ENCODE results near the gene SEMA3F. TPM values are rescaled to one million over a fixed set of nuclear protein-coding genes. Genes with fewer than 3 reads are reported as not detected.

The SEMA3F gene
- total RNA-seq, 2 donors from 2014 or later, result 1.5 TPM; not detected in 1

- ATAC-seq (replicated peaks), result no peak
These were observed 40.6 kb downstream of the SEMA3F start for GRCh38 chr3:50195501-50196252.

DNA sequence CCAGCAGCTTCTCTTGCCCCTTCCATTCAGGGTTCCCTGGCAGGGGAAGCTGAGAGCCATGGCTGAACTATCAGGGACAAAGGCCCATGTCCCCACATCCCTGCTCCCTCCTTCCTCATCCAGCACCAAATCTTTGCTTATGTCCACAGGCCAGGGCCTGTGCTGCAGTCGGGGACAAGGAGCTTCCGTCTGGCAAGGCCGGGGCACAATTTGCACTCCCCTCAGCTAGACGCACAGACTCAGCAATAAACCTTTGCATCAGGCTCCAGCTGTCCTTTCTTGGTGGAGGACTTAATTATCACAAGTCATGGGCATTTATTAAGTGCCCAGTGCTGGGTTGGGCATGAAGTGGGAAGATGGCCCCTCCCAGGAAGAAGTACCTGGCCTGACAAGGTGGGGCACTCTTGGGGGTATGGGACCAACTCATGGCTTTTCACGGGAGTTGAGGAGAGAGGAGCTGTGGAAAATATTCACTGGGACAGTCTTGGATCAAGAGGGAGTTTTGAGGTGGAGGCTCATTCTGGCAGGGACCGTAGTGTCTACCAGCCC lies 41.2 kb downstream of the SEMA3F start:
- no peaks in the 10 kb centered on the region for H3K9me3 Mint-ChIP-seq
- H3K4me3 Mint-ChIP-seq, result no peak overlapping the region
- H3K27me3 Mint-ChIP-seq, result peaks cover 11% of the 10 kb centered on the region
- ATAC-seq (replicated peaks), result no peak
- no peaks in the 10 kb centered on the region for H3K4me1 Mint-ChIP-seq
- H3K36me3 Mint-ChIP-seq (ENCODE audit: low read depth), result no peaks in the 10 kb centered on the region
- H3K27ac Mint-ChIP-seq, result no peak overlapping the region

More at GRCh38 chr3:50195501-50196252, 40.6 kb downstream of the SEMA3F start:
- no peaks in the 10 kb centered on the region for H3K9me3 Mint-ChIP-seq
- H3K27me3 Mint-ChIP-seq, result peaks cover 4% of the 10 kb centered on the region
- H3K27ac Mint-ChIP-seq, result no peak overlapping the region
- H3K4me3 Mint-ChIP-seq, result peak overlapping the region; percentile 29
- no peaks in the 10 kb centered on the region for H3K4me1 Mint-ChIP-seq
- H3K36me3 Mint-ChIP-seq (ENCODE audit: low read depth), result no peaks in the 10 kb centered on the region

GRCh38 chr3:50201573-50202315 lies 46.6 kb downstream of the SEMA3F start:
- H3K4me3 Mint-ChIP-seq, result no peak overlapping the region
- H3K9me3 Mint-ChIP-seq, result no peaks in the 10 kb centered on the region
- H3K4me1 Mint-ChIP-seq, result no peaks in the 10 kb centered on the region
- H3K36me3 Mint-ChIP-seq (ENCODE audit: low read depth), result no peaks in the 10 kb centered on the region
- no peak overlapping the region for H3K27ac Mint-ChIP-seq
- no peak for ATAC-seq (replicated peaks)
- H3K27me3 Mint-ChIP-seq, result peaks cover 25% of the 10 kb centered on the region

DNA sequence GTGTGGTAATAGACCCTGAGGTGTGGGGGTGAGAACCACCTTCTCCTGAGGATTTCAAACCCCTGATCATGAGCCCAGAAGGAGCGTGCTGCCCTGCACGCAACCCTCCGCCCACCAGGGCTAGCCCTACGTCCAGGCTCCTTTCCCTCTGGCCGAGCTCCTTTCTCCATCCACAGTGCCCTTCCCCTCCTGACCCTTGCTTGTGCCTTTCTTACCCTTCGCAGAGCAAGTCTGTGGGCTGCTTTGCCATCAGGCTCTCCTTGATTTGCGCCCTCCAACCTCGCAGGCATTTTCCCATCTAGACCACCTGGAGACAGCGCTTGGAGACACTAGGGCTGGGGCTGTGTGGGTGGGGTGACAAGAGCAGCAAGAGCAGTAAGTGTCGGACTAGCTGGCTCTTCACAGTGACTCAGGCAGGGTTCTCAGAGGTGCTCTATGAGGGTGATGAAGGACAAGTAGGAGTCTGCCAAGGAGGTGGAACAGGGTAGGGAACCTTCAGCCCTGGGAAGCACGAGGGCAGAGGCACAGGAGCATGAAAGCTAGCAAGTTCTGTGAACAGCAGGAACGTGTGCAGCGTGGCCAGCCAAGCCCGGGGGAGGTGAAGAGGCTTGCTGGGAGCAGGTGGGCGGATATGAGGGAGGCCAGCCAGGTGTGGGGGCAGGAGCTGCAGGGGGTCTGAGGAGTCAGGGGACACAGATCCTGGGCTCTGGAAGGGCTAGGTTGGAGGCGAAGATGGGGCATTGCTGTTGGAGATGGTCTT lies 47.4 kb downstream of the SEMA3F start:
- H3K27me3 Mint-ChIP-seq, result peaks cover 25% of the 10 kb centered on the region
- no peak overlapping the region for H3K4me3 Mint-ChIP-seq
- H3K36me3 Mint-ChIP-seq (ENCODE audit: low read depth), result no peaks in the 10 kb centered on the region
- no peaks in the 10 kb centered on the region for H3K4me1 Mint-ChIP-seq
- no peak for ATAC-seq (replicated peaks)
- no peaks in the 10 kb centered on the region for H3K9me3 Mint-ChIP-seq
- H3K27ac Mint-ChIP-seq, result no peak overlapping the region

DNA sequence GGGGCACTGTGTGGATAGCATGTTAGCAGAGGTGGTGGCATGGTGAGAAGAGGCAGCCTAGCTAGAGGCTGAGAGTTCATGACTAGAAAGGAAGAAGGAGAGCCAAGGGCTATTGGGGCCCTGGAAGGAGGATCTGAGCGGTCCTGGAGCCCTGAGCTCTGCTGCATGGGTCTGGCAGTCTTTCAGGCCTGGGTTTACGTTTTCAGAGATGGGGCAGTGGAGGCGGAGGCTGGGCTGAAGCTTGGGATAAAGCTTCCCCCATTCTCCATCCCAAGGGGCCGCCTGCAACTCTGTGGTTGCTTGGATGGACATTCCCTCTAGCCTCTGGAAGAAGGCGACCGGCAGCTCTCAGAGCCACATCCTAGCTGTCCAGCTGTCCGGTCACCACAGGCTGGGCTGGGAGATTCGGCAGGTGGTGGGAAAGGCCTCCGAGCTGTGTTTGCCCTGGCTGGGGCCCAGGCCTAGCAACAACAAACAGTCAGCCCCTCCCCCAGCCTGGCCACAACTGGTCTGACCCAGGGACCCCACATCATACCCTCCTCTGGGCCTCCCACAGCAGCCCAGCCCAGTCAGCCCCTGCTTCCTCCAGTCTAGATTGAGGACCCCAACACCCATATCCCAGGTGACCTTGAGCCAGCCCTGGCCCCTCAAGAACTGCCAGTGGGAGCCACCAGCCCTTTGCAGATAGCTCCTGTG lies 48.1 kb downstream of the SEMA3F start:
- H3K36me3 Mint-ChIP-seq (ENCODE audit: low read depth), result no peaks in the 10 kb centered on the region
- no peak overlapping the region for H3K4me3 Mint-ChIP-seq
- H3K27ac Mint-ChIP-seq, result no peak overlapping the region
- H3K4me1 Mint-ChIP-seq, result no peaks in the 10 kb centered on the region
- peaks cover 25% of the 10 kb centered on the region for H3K27me3 Mint-ChIP-seq
- no peaks in the 10 kb centered on the region for H3K9me3 Mint-ChIP-seq
- ATAC-seq (replicated peaks), result no peak

- peaks cover 27% of the 10 kb centered on the region for H3K27me3 Mint-ChIP-seq
- no peaks in the 10 kb centered on the region for H3K9me3 Mint-ChIP-seq
- ATAC-seq (replicated peaks), result no peak
These were observed 49.0 kb downstream of the SEMA3F start for GRCh38 chr3:50203809-50204803.

GRCh38 chr3:50204804-50205412 lies 49.8 kb downstream of the SEMA3F start, which contains the start of gene SLC38A3:
Gene SLC38A3 (plus strand): TSS chr3:50205271. CDS start chr3:50214200, 8,929 bp downstream.
- H3K4me1 Mint-ChIP-seq, result no peaks in the 10 kb centered on the region
- H3K4me3 Mint-ChIP-seq, result no peak within 1 kb of the TSS
- ATAC-seq (replicated peaks), result peak; percentile 19
- no peaks in the 10 kb centered on the region for H3K36me3 Mint-ChIP-seq (ENCODE audit: low read depth)
- H3K9me3 Mint-ChIP-seq, result no peaks in the 10 kb centered on the region
- no peak within 1 kb of the TSS for H3K27ac Mint-ChIP-seq
- peaks cover 24% of the 10 kb centered on the region for H3K27me3 Mint-ChIP-seq

More at GRCh38 chr3:50203809-50204803, 49.0 kb downstream of the SEMA3F start:
- Mint-ChIP-seq H3K27ac (no peak overlapping the region), H3K4me1 (no peaks in the 10 kb centered on the region), H3K4me3 (no peak overlapping the region), H3K36me3 (ENCODE audit: low read depth) (no peaks in the 10 kb centered on the region)

DNA sequence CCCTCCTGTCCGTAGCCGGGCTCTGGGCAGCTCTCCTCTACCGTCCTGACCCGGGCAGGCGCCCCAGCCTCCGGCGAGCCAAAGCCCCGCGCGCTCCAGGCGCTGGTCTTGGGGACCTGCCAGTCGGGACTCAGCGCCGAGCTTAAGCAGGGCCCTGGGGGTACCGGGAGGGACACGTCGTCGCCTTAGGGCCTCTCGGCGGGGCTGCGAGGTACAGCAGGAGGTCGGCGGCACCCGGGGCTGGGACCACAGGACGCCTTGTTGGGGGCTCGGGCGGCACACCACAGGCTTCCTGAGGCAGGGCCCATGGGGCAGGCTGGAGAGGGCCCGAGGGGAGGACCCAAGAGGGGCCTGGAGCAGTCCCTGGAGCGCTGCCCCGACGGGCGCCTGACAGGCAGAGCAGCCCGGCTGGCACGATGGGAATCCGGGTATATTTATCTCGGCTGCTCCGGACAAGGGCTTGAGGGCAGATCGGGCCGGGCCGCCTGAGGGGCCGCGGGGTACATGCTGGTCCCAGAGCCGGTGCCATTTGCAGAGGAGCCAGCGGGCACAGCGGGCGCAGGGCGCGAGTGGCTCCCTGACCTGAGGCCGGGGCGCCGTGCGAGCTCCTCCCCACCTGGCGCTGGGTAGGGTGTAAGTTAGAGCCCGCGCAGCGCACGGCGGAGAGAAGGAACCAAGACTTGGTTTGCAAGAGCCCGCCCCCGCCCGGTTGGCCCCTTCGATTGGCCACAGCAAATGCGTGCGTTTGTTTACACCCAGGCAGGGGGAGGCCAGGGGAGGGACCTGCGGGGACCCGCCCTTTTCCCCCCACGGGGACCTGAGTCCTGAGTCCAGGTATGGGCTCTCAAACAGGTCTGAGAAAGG lies 50.5 kb downstream of the SEMA3F start:
- ATAC-seq (replicated peaks), result peak; percentile 42
- Mint-ChIP-seq H3K36me3 (ENCODE audit: low read depth) (no peaks in the 10 kb centered on the region), H3K4me3 (no peak overlapping the region), H3K27me3 (peaks cover 24% of the 10 kb centered on the region), H3K4me1 (no peaks in the 10 kb centered on the region), H3K27ac (no peak overlapping the region), H3K9me3 (no peaks in the 10 kb centered on the region)

DNA sequence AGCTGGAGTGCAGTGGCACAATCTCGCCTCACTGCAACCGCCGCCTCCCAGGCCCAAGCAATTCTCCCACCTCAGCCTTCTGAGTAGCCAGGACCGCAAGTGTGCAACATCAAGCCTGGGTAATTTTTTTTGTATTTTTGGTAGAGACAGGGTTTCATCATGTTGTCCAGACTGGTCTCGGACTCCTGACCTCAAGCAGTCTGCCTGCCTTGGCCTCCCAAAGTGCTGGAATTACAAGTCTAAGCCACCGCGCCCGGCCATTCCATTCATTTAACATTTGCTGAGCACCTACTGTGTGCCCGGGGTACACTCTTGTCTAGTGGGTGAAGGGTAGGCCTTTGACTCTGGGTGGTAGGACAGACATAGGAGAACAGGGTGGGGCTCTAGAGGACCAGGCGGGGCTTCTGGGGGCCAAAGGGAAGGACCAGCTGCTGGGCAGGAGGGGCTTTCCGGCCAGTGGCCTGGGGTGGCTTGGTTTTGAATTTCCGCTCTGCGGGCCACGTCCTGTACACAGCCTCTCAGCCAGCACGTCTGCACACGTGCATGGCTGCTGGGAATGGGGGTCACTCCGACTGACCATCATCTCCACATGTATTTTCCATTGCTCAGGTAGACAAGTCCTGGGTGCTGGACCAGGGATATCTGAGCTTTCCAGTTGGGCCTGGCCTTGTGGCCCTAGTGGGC lies 52.4 kb downstream of the SEMA3F start:
- Mint-ChIP-seq H3K4me3 (no peak overlapping the region), H3K4me1 (no peaks in the 10 kb centered on the region), H3K27ac (no peak overlapping the region), H3K27me3 (peaks cover 15% of the 10 kb centered on the region), H3K36me3 (ENCODE audit: low read depth) (no peaks in the 10 kb centered on the region), H3K9me3 (no peaks in the 10 kb centered on the region)
- no peak for ATAC-seq (replicated peaks)

- ATAC-seq (replicated peaks), result no peak
- Mint-ChIP-seq H3K9me3 (no peaks in the 10 kb centered on the region), H3K4me1 (no peaks in the 10 kb centered on the region), H3K27me3 (peaks cover 6% of the 10 kb centered on the region), H3K36me3 (ENCODE audit: low read depth) (no peaks in the 10 kb centered on the region), H3K4me3 (no peak overlapping the region), H3K27ac (no peak overlapping the region)
These were observed 53.7 kb downstream of the SEMA3F start for GRCh38 chr3:50208677-50209344.

DNA sequence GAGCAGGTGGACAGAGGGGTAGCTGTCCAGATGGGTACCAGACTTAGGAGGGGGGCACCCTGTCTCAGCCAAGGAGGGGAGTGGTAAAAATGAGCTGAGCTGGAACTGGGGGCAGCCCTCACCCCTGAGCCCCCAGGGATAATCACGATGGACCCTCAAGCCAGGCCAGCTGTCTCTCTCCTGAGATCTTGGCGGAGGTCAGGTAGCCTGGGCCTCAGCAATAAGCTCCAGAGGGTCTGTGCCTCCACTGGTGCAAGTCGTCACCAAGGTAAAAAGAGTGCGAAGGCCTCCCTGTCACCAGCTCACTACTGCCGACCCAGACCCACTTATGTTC lies 55.0 kb downstream of the SEMA3F start:
- no peak overlapping the region for H3K4me3 Mint-ChIP-seq
- H3K27me3 Mint-ChIP-seq, result peaks cover 4% of the 10 kb centered on the region
- no peaks in the 10 kb centered on the region for H3K36me3 Mint-ChIP-seq (ENCODE audit: low read depth)
- no peaks in the 10 kb centered on the region for H3K9me3 Mint-ChIP-seq
- no peaks in the 10 kb centered on the region for H3K4me1 Mint-ChIP-seq
- ATAC-seq (replicated peaks), result no peak
- H3K27ac Mint-ChIP-seq, result no peak overlapping the region
